ENCODE results near the gene FAM193B. TPM values are rescaled to one million over a fixed set of nuclear protein-coding genes. Genes with fewer than 3 reads are reported as not detected.

FAM193B gene
- total RNA-seq, 1 donor from 2014 or later, result 79.1 TPM

DNA sequence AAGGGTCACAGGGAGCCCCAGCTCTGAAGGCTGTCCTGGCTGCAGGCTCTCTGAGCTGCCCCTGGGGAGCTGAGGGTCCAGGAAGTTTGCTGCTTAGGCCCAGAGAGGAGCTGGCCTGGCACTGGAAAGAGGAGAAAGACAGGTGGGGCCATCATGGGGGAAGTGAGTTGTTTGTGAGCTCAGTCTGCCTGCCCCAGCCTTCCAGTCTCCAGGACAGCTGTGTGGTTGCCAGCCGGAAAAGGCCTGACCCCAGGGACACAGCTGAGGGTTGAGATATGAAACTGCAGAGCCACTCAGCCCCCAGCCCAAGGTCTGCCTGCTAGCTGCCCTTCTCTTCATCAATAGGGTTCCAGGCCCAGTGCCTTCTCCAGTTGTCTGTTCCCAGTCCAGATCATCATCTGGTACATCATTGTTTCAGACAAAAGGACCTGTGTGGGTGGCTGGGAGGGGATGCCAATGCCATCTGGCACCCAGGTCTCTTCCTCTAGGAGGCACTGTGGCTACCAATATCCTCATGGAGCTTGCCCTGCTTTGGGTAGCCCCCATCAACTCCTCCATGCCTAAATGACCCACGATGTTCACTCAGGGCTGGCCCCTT, 33.3 kb downstream of the FAM193B start:
- Mint-ChIP-seq H3K27me3 (ENCODE audit: low read depth) (no peaks in the 10 kb centered on the region), H3K4me3 (ENCODE audit: unreplicated experiment) (no peak overlapping the region), H3K9me3 (ENCODE audit: low read depth) (no peaks in the 10 kb centered on the region), H3K4me1 (ENCODE audit: low read depth) (peaks cover 27% of the 10 kb centered on the region), H3K27ac (ENCODE audit: unreplicated experiment) (peak overlapping the region; percentile 68), H3K36me3 (ENCODE audit: low read depth) (peaks cover 23% of the 10 kb centered on the region)
- TF ChIP-seq, protein P1, sequence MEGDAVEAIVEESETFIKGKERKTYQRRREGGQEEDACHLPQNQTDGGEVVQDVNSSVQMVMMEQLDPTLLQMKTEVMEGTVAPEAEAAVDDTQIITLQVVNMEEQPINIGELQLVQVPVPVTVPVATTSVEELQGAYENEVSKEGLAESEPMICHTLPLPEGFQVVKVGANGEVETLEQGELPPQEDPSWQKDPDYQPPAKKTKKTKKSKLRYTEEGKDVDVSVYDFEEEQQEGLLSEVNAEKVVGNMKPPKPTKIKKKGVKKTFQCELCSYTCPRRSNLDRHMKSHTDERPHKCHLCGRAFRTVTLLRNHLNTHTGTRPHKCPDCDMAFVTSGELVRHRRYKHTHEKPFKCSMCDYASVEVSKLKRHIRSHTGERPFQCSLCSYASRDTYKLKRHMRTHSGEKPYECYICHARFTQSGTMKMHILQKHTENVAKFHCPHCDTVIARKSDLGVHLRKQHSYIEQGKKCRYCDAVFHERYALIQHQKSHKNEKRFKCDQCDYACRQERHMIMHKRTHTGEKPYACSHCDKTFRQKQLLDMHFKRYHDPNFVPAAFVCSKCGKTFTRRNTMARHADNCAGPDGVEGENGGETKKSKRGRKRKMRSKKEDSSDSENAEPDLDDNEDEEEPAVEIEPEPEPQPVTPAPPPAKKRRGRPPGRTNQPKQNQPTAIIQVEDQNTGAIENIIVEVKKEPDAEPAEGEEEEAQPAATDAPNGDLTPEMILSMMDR (IDR thresholded peaks at IDR 0.05), result peak; percentile 46
- peak; percentile 53 for DNase-seq (ENCODE audit: low spot score)

DNA sequence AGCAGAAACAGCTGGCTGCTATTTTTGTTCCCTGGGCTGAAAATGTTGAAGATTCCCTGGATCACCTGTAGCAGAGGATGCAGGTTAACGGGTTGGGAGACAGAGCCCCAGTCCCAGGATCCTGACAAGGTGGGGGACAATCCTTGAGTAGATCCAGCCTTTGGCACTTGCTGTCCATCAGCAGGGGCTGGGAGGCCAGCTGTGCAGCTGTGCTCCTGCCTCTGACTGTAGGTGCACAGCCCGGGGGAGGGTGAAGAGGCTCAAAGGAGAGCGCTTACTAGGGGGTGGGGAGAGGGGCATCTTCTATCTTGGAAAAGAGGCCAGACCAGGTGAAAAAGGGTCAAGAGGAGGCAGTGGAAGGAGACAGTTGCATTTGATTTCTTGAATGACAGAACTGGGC, 34.1 kb downstream of the FAM193B start:
- Mint-ChIP-seq H3K4me3 (ENCODE audit: unreplicated experiment) (no peak overlapping the region), H3K4me1 (ENCODE audit: low read depth) (peaks cover 35% of the 10 kb centered on the region), H3K9me3 (ENCODE audit: low read depth) (no peaks in the 10 kb centered on the region), H3K27me3 (ENCODE audit: low read depth) (no peaks in the 10 kb centered on the region), H3K27ac (ENCODE audit: unreplicated experiment) (peak overlapping the region; percentile 68), H3K36me3 (ENCODE audit: low read depth) (peaks cover 22% of the 10 kb centered on the region)
- TF ChIP-seq, protein P1 (IDR thresholded peaks at IDR 0.05), result no peak
- peak; percentile 64 for DNase-seq (ENCODE audit: low spot score)

DNA sequence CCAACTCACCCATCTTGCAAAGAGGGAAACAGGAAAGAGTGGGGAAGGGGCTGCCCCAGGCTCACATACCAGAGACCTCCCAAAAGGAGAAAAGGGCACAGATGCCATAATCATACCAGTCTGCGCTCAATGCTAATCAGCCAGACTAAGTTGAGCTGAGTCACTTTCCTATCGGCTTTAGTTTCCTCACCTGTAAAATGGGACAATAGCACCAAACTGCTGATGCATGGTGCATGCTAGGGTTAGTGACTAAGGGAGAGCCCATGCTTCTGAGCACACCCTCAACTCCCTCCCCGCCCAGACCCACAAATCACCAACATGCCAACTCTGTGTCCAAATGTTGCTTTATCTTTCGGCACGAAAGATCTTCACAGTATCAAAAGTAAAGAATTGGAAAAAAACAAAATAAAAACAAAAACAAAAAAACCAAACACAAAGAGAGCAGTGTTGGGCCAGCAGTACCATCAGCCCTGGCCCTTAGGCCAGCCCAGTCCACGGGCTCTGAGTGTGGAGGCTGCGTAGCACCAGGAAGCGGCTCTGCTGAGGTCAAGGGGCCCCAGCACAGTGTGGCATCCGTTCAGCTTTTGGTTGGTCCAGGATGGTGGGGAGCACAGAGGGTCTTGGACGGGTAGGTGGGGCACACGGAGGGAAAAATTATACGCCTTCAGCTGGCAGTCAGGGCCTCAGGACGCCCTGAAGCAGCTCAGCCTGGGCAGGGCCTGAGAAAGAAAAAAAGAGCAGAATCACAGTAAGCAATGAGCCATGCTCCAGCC, 34.7 kb downstream of the FAM193B start:
- H3K27ac Mint-ChIP-seq (ENCODE audit: unreplicated experiment), result peak overlapping the region; percentile 68
- H3K36me3 Mint-ChIP-seq (ENCODE audit: low read depth), result peaks cover 24% of the 10 kb centered on the region
- DNase-seq (ENCODE audit: low spot score), result peak; percentile 43
- TF ChIP-seq, protein P1 (IDR thresholded peaks at IDR 0.05), result no peak
- no peaks in the 10 kb centered on the region for H3K27me3 Mint-ChIP-seq (ENCODE audit: low read depth)
- H3K9me3 Mint-ChIP-seq (ENCODE audit: low read depth), result no peaks in the 10 kb centered on the region
- H3K4me3 Mint-ChIP-seq (ENCODE audit: unreplicated experiment), result no peak overlapping the region
- H3K4me1 Mint-ChIP-seq (ENCODE audit: low read depth), result peaks cover 38% of the 10 kb centered on the region

DNA sequence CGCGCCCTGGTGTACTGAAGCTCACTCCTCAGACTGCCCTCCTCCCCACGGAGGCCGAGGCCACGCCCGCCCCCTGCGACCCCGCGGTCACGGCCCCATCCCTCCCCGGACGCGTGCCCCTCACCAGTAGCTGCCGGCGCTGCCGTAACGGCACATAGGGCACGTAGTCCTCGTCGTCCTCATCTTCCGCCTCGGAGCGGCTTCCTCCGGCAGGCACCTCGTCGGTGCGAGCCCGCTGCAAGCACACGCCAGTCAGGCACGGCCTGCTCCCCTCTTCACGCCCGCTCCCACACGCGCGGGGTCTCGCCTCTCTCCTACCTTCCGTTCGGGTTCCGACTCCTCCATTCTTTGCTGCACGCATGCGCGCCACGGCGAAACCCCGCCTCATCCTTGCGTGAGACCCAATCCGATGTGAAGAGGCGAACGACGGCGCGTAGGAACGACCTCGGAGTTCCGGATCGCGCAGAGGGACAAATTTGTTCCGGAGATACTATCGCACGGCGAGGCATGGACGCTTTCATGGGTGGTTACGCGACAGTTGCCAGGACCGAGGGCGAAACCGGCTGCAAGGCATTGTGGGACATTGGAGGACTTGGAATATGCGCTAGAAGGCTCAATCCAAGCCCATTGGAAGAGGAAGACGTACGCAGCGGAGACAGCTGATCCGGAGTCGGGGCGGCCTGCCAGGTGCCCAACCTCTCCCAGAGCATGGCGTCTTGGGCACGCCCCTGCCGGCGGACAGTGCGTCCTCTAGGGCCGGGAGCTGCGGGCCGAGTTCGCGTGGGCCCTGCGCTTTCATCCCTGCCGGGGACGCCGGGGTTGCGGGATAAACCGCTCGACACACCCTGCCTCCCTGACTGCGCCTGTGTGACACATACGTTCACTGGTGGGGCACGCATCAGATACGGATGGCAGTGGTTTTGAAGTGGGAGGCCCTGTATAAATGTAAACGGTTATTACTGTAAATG, 37.5 kb downstream of the FAM193B start, which contains the start of gene DDX41:
Gene DDX41 (minus strand): TSS at position 361 of the 968 bp plus-strand sequence. CDS start 16 bp downstream, at position 345.
- Mint-ChIP-seq H3K27me3 (ENCODE audit: low read depth) (no peaks in the 10 kb centered on the region), H3K36me3 (ENCODE audit: low read depth) (peaks cover 29% of the 10 kb centered on the region), H3K4me3 (ENCODE audit: unreplicated experiment) (peak within 1 kb of the TSS; percentile 90), H3K9me3 (ENCODE audit: low read depth) (no peaks in the 10 kb centered on the region), H3K4me1 (ENCODE audit: low read depth) (peaks cover 40% of the 10 kb centered on the region), H3K27ac (ENCODE audit: unreplicated experiment) (peak within 1 kb of the TSS; percentile 92)
- TF ChIP-seq, protein P1 (IDR thresholded peaks at IDR 0.05), result peak; percentile 26
- DNase-seq (ENCODE audit: low spot score), result no peak

DNA sequence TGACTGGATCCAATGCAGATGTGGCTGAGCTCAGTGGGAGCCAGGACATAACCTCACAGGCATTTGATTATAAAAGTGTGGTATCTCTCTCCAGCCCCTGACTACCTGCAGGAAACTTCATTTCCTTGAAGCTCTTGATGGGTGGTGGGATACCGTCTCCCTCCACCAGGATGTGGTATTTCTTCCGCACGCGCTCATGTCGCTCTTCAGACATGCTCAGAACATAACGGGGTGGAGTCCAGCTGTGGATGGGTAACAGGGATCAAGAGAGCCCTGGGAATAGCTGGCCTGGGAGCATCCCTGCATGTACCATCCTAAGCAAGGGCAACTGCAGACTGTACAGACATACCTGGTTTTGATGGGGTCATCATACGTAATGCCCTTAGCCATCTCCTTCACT, 38.8 kb downstream of the FAM193B start:
- TF ChIP-seq, protein P1 (IDR thresholded peaks at IDR 0.05), result no peak
- H3K27me3 Mint-ChIP-seq (ENCODE audit: low read depth), result no peaks in the 10 kb centered on the region

More for the DNA sequence above, 38.8 kb downstream of the FAM193B start:
- DNase-seq (ENCODE audit: low spot score), result no peak
- Mint-ChIP-seq H3K4me1 (ENCODE audit: low read depth) (peaks cover 39% of the 10 kb centered on the region), H3K36me3 (ENCODE audit: low read depth) (peaks cover 33% of the 10 kb centered on the region), H3K27ac (ENCODE audit: unreplicated experiment) (peak overlapping the region; percentile 92), H3K9me3 (ENCODE audit: low read depth) (no peaks in the 10 kb centered on the region), H3K4me3 (ENCODE audit: unreplicated experiment) (peak overlapping the region; percentile 90)
